HG03039 (cell line): ENCODE measurements around the gene SNED1.
"Not testable (repeated sequence)": the region's sequence is repeated elsewhere in the genome, so short reads cannot be mapped to it uniquely, and the experiment has no call there.

ENCODE experiments used
- ATAC-seq: cut with Tn5 transposase; IDR thresholded peaks from one replicate; pipeline ENCODE4 v1.9.1; 2021; ENCODE audit warnings: mild to moderate bottlenecking, moderate library complexity; ENCODE audit not compliant: unreplicated experiment

The SNED1 gene

DNA sequence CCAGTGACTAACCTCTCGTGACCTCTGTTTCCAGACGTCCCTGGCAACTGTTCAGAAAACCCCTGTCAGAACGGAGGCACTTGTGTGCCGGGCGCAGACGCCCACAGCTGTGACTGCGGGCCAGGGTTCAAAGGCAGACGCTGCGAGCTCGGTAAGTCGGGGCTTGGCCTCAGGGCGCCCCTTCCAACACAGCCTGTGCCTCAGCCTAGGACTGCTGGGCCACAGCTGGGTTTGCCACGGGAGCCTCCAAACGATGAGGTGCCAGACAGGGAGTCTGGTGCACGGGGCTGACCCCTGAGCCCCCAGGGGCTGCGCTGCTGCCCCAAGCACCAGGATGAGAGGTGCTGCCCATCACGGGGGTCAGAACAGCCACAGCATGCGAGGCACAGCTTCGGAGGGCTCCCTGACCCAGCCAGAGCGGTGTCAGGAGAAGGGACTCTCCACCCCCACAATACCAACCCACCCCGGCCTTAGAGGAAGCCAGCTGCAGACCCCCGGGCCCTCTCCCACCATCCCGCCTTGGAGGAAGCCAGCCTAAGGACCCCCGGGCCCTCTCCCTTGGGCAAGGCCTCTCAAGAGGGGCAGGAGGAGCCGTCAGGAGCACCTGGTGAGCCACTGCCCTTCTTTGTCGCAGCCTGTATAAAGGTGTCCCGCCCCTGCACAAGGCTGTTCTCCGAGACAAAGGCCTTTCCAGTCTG is 83.4 kb downstream of the SNED1 start:
- no peak for ATAC-seq

DNA sequence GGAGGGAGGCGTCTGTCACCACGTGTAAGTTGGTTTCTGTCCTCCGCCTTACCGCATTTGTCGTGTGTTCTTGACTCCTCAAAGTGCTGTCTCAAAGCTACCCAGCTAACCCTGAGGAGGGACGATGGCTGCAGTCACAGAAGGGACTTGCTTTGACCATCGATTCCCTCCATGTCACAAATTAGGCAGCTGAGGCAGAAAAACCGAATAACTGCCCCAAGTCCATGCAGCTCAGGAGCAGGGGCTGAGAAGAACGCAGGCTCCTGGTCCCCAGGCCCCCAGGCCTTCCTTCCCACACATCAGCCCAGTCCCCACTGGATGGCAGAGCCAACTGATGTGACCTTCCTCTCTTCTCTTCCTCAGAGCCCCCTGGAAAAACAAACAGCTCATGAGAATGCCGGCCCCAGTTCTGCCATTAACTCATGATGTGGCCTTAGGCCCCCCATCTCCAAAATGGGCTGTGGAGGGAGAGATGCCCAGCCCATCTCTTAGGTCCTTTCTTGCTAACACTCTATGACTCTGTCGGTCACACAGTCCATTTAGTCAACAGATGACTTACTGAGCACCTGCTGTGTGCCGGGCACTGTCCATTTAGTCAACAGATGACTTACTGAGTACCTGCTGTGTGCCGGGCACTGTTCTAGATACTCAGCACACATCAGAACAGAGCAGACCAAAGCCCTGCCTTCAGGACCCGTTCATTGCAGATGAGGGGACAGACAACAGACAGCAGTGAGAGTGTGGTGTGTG is 84.1 kb downstream of the SNED1 start:
- ATAC-seq: no peak

GRCh38 chr2:241083091-241083415 is 84.6 kb downstream of the SNED1 start:
- no peak for ATAC-seq

DNA sequence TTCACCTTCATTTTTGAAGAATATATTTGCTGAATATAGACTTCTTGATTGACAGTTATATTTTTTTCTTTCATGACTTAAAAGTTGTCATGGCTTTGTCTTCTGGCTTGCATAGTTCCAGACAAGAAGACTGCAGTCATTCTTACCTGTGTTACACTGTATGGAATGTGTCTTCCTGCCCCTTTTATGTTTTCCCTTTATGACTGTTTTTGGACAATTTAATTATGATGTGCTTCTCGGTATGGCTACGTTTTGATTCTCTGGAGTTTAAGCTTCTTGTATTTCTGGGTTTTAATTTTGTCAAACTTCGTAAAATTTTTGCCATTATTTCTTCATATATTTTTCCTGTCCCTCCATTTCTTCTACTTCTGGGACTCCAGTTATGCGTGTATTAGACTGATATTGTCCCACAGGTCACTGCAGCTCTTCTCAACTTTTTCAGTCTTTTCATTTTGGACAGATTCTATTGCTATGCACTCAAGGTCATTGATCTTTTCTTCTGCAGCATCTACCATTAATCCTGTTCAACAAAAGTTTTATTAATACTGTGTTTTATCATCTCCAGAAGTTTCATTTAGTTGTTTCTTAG is 86.5 kb downstream of the SNED1 start:
- ATAC-seq: no peak

- ATAC-seq: peak; percentile 67
These were observed 89.2 kb downstream of the SNED1 start for GRCh38 chr2:241087420-241088268.

DNA sequence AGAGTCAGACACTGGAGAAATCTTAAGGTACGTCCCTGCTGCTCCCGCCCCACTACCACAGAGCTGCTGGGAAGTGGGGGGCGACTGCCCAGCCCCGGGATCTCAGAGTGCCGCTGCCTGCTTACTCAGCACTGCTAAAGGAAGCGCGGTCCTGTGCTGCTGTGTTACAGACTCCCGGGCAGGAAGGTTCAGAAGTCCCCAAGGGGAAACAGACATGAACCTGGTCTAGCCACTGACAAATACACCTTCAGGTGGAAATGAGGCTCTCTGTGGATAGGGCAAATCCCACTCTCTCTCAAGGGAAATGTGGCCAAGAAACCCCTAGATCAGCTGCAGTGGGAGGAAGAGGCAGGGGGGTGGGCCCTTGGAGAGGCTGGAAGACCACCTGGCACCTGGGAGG is 90.0 kb downstream of the SNED1 start:
- no peak for ATAC-seq

- no peak for ATAC-seq
These were observed 90.6 kb downstream of the SNED1 start for GRCh38 chr2:241088791-241089732.

DNA sequence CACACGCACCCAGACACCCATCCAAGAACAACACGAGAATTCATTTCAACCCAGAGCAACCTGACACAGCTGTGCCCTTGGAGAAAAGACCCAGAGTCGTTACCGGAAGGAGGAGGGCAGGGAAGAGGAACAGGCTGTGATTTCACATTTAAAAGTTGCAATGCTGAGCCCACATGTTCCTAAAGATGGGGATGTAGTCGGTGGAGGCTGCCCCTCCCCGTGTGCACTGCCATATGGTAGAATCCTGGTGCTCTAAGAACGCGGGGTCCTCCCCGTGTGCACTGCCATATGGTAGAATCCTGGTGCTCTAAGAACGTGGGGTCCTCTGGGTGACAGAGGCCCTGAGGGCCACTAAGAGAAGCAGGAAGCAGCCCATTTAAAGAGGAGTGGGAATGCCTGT is 92.8 kb downstream of the SNED1 start:
- no peak for ATAC-seq

GRCh38 chr2:241091734-241092445 is 93.5 kb downstream of the SNED1 start:
- ATAC-seq: no peak

- ATAC-seq: no peak
These were observed 94.3 kb downstream of the SNED1 start for GRCh38 chr2:241092677-241093076.

- ATAC-seq: not testable (repeated sequence)
These were observed 94.8 kb downstream of the SNED1 start for GRCh38 chr2:241093133-241093781.

GRCh38 chr2:241094172-241094571 is 95.8 kb downstream of the SNED1 start:
- ATAC-seq: no peak

- ATAC-seq: no peak
These were observed 96.6 kb downstream of the SNED1 start for GRCh38 chr2:241094924-241095420.

DNA sequence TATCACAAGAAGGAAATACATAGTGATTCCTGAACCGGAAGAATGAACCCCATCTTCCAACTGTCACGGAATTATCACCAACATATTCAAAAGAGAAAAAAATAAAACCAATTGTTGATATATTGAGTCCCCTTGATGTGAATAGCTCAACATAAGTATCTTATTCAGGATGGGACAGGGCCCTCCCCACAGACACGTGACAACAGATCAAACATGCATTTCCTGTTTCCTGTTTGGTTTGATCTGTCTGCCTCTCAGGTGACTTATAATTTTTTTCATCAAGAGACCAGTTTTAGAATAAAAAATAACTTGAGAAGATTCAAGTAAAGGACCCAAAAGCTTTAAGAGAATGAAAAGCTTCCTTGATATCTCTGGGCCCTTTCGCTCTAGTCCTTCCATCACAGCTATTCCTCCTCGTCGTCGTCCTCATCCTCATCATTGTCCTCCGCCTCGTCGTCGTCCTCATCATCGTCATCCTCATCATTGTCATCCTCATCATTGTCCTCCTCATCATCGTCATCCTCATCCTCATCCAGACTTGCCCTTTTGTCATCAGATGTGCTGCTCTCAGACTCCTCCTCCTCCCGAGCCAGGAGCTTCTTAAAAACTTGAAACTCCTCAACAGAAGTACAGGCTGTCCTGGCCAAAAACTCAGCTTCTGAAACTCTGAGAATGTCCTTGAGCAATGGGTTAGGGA is 97.3 kb downstream of the SNED1 start:
- ATAC-seq: no peak

GRCh38 chr2:241096979-241097378 is 98.6 kb downstream of the SNED1 start:
- ATAC-seq: no peak

DNA sequence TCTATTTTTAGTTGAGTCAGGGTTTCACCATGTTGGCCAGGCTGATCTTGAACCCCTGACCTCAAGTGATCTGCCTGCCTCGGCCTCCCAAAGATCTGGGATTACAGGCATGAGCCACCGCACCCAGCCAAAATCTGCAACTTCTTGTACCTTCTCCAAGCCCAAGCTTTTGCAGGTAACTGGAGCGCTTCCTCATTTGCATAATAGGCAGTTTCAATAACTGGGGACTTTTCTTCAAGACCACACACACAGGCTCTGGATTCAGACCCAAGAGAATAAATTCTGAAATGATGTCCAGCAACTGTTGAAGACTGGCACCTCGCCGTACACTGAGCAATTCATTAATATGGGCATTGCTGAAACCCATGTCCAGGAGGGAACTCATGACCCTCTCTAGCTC is 100.8 kb downstream of the SNED1 start:
- ATAC-seq: no peak

- ATAC-seq: peak; percentile 85
These were observed 103.9 kb downstream of the SNED1 start, which contains the start of gene MTERF4 for GRCh38 chr2:241102239-241102803. MTERF4 (minus strand) TSS chr2:241102287; CDS start chr2:241102273, 14 bp downstream.

GRCh38 chr2:241103176-241103595 is 104.8 kb downstream of the SNED1 start:
- ATAC-seq: no peak
